Measurements from ENCODE around the gene PTK7. TPM values are rescaled to one million over a fixed set of nuclear protein-coding genes. Genes with fewer than 3 reads are reported as not detected.

The PTK7 gene
- total RNA-seq, 1 donor: 190 TPM

DNA sequence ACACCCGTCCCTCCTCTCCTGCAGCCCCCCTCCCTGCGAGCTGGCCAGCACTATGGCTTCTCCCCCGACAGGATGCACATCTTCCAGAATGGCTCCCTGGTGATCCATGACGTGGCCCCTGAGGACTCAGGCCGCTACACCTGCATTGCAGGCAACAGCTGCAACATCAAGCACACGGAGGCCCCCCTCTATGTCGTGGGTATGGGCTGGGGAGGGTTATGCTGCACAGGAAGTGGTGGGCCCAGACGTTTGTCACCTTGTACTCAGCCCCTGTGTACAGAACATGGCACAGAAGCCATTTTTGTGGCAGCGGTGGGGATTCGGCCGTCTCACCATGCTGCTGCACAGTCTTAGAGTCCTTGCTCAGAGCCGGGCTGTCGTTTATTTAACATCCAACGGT is 66.0 kb downstream of the PTK7 start:
- H3K79me2 ChIP-seq (ENCODE audit: insufficient read depth, low read length): no peaks in the 10 kb centered on the region
- no peak overlapping the region for H3K27ac ChIP-seq (ENCODE audit: low read depth, low read length)
- H3K36me3 ChIP-seq (ENCODE audit: insufficient read depth, low read length): peaks cover 35% of the 10 kb centered on the region
- H3K9me3 ChIP-seq (ENCODE audit: low read depth, low read length): no peaks in the 10 kb centered on the region
- H2AFZ ChIP-seq (ENCODE audit: low read length): no peak overlapping the region
- no peaks in the 10 kb centered on the region for H3K27me3 ChIP-seq (ENCODE audit: insufficient read depth, low read length)
- H3K4me1 ChIP-seq (ENCODE audit: insufficient read depth, low read length): peaks cover 6% of the 10 kb centered on the region
- no peak overlapping the region for H3K4me3 ChIP-seq (ENCODE audit: insufficient read depth, low read length)
- no peak for DNase-seq (ENCODE audit: insufficient read length, low spot score, missing footprints)
- no peaks in the 10 kb centered on the region for H4K20me1 ChIP-seq (ENCODE audit: insufficient read depth, low read length)
- TF ChIP-seq, protein P1, sequence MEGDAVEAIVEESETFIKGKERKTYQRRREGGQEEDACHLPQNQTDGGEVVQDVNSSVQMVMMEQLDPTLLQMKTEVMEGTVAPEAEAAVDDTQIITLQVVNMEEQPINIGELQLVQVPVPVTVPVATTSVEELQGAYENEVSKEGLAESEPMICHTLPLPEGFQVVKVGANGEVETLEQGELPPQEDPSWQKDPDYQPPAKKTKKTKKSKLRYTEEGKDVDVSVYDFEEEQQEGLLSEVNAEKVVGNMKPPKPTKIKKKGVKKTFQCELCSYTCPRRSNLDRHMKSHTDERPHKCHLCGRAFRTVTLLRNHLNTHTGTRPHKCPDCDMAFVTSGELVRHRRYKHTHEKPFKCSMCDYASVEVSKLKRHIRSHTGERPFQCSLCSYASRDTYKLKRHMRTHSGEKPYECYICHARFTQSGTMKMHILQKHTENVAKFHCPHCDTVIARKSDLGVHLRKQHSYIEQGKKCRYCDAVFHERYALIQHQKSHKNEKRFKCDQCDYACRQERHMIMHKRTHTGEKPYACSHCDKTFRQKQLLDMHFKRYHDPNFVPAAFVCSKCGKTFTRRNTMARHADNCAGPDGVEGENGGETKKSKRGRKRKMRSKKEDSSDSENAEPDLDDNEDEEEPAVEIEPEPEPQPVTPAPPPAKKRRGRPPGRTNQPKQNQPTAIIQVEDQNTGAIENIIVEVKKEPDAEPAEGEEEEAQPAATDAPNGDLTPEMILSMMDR (IDR thresholded peaks at IDR 0.05; ENCODE audit: extremely low read depth, low read depth, low read length): no peak
- no peak overlapping the region for H3K4me2 ChIP-seq (ENCODE audit: insufficient read depth, low read length)

DNA sequence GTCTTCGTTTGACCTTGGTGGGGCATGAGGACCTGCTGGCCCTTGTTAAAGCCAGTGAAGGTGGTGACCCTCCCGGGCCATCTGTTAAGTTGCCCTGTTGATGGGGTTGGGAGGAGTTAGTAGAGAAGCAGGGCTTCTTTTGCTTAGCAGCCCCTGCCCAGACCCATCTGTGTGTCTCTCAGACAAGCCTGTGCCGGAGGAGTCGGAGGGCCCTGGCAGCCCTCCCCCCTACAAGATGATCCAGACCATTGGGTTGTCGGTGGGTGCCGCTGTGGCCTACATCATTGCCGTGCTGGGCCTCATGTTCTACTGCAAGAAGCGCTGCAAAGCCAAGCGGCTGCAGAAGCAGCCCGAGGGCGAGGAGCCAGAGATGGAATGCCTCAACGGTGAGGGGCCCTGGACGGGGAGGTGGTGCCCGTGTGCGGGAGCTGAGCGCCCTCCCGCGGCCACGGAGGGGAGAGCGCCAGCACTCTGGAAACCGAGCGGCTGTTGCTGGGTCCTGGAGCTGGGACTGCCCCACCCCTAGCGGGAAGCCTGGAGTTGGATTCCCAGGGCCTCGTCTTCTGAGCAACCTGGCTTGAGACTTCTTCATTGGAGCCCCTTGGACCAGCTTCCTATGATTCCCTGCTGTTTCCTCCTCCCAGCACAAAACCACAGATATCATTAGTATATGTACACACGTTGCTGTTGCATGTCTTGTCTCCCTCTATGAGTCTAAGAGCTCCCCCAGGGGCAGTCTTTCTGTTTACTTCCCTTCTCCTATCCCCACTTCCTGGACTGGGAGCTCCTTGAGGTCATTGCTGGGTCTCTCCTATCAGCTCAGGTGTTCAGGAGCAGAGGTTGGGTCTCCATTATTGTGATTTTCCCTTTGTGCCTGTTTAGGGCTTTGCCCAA is 67.4 kb downstream of the PTK7 start:
- Histone ChIP-seq H3K4me2 (ENCODE audit: insufficient read depth, low read length) (no peak overlapping the region), H3K27ac (ENCODE audit: low read depth, low read length) (peak overlapping the region; percentile 6), H3K4me1 (ENCODE audit: insufficient read depth, low read length) (peaks cover 6% of the 10 kb centered on the region), H2AFZ (ENCODE audit: low read length) (peak overlapping the region; percentile 76), H3K9me3 (ENCODE audit: low read depth, low read length) (no peaks in the 10 kb centered on the region), H4K20me1 (ENCODE audit: insufficient read depth, low read length) (no peaks in the 10 kb centered on the region), H3K4me3 (ENCODE audit: insufficient read depth, low read length) (no peak overlapping the region), H3K79me2 (ENCODE audit: insufficient read depth, low read length) (no peaks in the 10 kb centered on the region), H3K27me3 (ENCODE audit: insufficient read depth, low read length) (no peaks in the 10 kb centered on the region), H3K36me3 (ENCODE audit: insufficient read depth, low read length) (peaks cover 40% of the 10 kb centered on the region)
- TF ChIP-seq, protein P1 (IDR thresholded peaks at IDR 0.05; ENCODE audit: extremely low read depth, low read depth, low read length): peak; percentile 93
- peak; percentile 98 for DNase-seq (ENCODE audit: insufficient read length, low spot score, missing footprints)

DNA sequence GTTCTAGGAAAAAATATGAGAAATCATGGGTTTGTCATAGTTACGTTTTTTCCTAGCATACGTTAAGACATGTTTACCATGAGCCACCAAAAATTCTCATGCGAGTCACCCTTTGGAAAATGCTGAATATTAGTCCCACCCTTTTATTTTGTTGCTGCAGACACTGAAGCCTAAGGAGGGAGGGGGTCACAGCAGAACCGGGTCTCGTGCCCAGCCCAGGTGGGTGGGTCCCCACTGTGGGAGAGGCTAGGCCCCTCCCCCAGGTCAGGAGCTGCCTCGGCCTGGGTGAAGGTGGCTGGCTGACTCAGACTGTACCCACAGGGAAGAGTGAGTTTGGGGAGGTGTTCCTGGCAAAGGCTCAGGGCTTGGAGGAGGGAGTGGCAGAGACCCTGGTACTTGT is 68.8 kb downstream of the PTK7 start:
- Histone ChIP-seq H3K4me3 (ENCODE audit: insufficient read depth, low read length) (no peak overlapping the region), H2AFZ (ENCODE audit: low read length) (no peak overlapping the region), H3K4me1 (ENCODE audit: insufficient read depth, low read length) (peaks cover 15% of the 10 kb centered on the region), H3K27ac (ENCODE audit: low read depth, low read length) (no peak overlapping the region), H3K27me3 (ENCODE audit: insufficient read depth, low read length) (no peaks in the 10 kb centered on the region), H4K20me1 (ENCODE audit: insufficient read depth, low read length) (no peaks in the 10 kb centered on the region), H3K4me2 (ENCODE audit: insufficient read depth, low read length) (no peak overlapping the region), H3K9me3 (ENCODE audit: low read depth, low read length) (no peaks in the 10 kb centered on the region), H3K79me2 (ENCODE audit: insufficient read depth, low read length) (no peaks in the 10 kb centered on the region), H3K36me3 (ENCODE audit: insufficient read depth, low read length) (peaks cover 35% of the 10 kb centered on the region)
- TF ChIP-seq, protein P1 (IDR thresholded peaks at IDR 0.05; ENCODE audit: extremely low read depth, low read depth, low read length): no peak
- DNase-seq (ENCODE audit: insufficient read length, low spot score, missing footprints): no peak

DNA sequence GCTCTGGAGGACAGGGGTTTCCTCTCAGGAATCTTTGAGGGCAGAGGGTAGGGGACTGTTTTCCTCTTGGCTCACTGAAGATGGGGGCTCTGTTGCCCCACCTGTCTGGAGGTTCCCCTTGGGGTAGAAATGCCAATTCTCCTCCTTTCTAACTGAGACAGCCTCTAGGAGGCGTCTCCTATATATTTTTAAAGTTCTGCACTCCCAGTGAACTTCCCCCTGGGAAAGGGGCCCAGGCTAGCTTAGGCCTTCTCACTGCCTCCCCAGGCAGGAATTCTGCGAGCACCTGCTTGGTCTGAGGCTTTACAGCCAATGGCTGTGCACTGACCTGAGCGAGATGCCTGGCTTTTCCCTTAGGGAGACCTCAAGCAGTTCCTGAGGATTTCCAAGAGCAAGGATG is 70.1 kb downstream of the PTK7 start:
- TF ChIP-seq, protein P1 (IDR thresholded peaks at IDR 0.05; ENCODE audit: extremely low read depth, low read depth, low read length): no peak
- Histone ChIP-seq H3K79me2 (ENCODE audit: insufficient read depth, low read length) (no peaks in the 10 kb centered on the region), H3K4me3 (ENCODE audit: insufficient read depth, low read length) (no peak overlapping the region)

More for the DNA sequence above, 70.1 kb downstream of the PTK7 start:
- DNase-seq (ENCODE audit: insufficient read length, low spot score, missing footprints): peak; percentile 6
- Histone ChIP-seq H3K4me1 (ENCODE audit: insufficient read depth, low read length) (peaks cover 15% of the 10 kb centered on the region), H4K20me1 (ENCODE audit: insufficient read depth, low read length) (no peaks in the 10 kb centered on the region), H3K9me3 (ENCODE audit: low read depth, low read length) (no peaks in the 10 kb centered on the region), H3K27ac (ENCODE audit: low read depth, low read length) (no peak overlapping the region), H2AFZ (ENCODE audit: low read length) (no peak overlapping the region), H3K36me3 (ENCODE audit: insufficient read depth, low read length) (peaks cover 35% of the 10 kb centered on the region), H3K27me3 (ENCODE audit: insufficient read depth, low read length) (no peaks in the 10 kb centered on the region), H3K4me2 (ENCODE audit: insufficient read depth, low read length) (no peak overlapping the region)

All from osteoblast (primary cell).